Activated B cell treated with CpG ODN at 0.5 μM for 24 hours (primary cell): ENCODE measurements around the gene BABAM2. TPM values are rescaled to one million over a fixed set of nuclear protein-coding genes. Genes with fewer than 3 reads are reported as not detected.
A peak's percentile ranks its signal among the peaks of the same experiment; 100 is the strongest.

Experiments
- ATAC-seq: fragments of 200-7000 bp; cut with Tn5 transposase; one replicate; pipeline ENCODE4 v1.10.0; 2021; ENCODE audit warnings: low read depth, mild to moderate bottlenecking, moderate library complexity
- CTCF ChIA-PET: fragments of 350-600 bp; sonication (Branson Sonifier 250); formaldehyde crosslinking; loops from one replicate; lab custom pipeline; 2021; ENCODE audit warnings: antibody characterized with exemption; lab: Charles Lee
- POLR2A ChIA-PET: fragments of 350-600 bp; sonication (Branson Sonifier 250); formaldehyde crosslinking; loops from one replicate; lab custom pipeline; 2021; ENCODE audit warnings: antibody characterized with exemption; lab: Charles Lee
- DNase-seq: peaks from one replicate; pipeline ENCODE4 v3.0.0; 2022
- H3K27ac Mint-ChIP-seq: one replicate; pipeline ENCODE4 v1.8.0; 2020; ENCODE audit warnings: mixed read lengths
- H3K27me3 Mint-ChIP-seq: one replicate; pipeline ENCODE4 v1.8.0; 2021; ENCODE audit warnings: mixed read lengths
- H3K36me3 Mint-ChIP-seq: one replicate; pipeline ENCODE4 v1.8.0; 2021; ENCODE audit warnings: low read depth, mixed read lengths
- H3K4me1 Mint-ChIP-seq: one replicate; pipeline ENCODE4 v1.8.0; 2021; ENCODE audit warnings: mixed read lengths
- H3K4me3 Mint-ChIP-seq: one replicate; pipeline ENCODE4 v1.8.0; 2020; ENCODE audit warnings: mild to moderate bottlenecking, mixed read lengths
- H3K9me3 Mint-ChIP-seq: one replicate; pipeline ENCODE4 v1.8.0; 2020; ENCODE audit warnings: mixed read lengths
- intact Hi-C: fragments of 100-400 bp; cut with micrococcal nuclease; formaldehyde crosslinking; loops from one replicate; pipeline ENCODE4 v1.15.1; 2024
- total RNA-seq: library from RNA; stranded (reverse); gene quantifications from 2 replicates; pipeline ENCODE4 v1.2.3, GENCODE V29; 2022
- TF ChIP-seq, protein P1 (sequence below): fragments of 200-600 bp; IDR thresholded peaks from one replicate; pipeline ENCODE4 v1.8.0; 2022; ENCODE audit warnings: antibody characterized with exemption, mild to moderate bottlenecking

The BABAM2 gene
- total RNA-seq, 1 donor from 2014 or later = 55.6 TPM

- CTCF ChIA-PET = no interaction called here
- no peak overlapping the region for H3K27ac Mint-ChIP-seq
Measured at GRCh38 chr2:27885661-27886060, 4.9 kb upstream of the BABAM2 start.

DNA sequence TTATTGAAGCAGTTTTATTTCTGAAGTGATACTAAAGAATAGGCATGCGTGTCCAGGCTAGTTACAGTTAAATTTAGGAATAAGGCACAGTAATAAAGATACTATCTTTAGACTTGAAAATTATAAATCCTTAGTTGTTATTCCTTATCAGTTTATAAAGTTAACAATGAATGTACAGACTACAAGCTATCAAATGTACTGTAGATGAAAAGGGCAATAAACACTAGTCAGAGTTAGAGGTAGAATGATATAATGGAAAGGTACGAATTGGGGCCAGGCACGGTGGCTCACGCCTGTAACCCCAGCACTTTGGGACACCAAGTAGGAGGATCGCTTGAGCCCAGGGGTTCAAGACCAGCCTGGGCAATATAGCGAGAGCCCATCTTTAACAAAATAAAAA lies 4.2 kb upstream of the BABAM2 start:
- Mint-ChIP-seq H3K27ac (no peak overlapping the region), H3K4me1 (peaks cover 39% of the 10 kb centered on the region), H3K9me3 (peaks cover 4% of the 10 kb centered on the region), H3K36me3 (peaks cover 14% of the 10 kb centered on the region), H3K4me3 (no peak overlapping the region), H3K27me3 (peaks cover 2% of the 10 kb centered on the region)
- ATAC-seq (no peak), DNase-seq (no peak)
- ChIA-PET POLR2A (no interaction called here), CTCF (no interaction called here)
- intact Hi-C loops = no loop called here
- TF ChIP-seq, protein P1, sequence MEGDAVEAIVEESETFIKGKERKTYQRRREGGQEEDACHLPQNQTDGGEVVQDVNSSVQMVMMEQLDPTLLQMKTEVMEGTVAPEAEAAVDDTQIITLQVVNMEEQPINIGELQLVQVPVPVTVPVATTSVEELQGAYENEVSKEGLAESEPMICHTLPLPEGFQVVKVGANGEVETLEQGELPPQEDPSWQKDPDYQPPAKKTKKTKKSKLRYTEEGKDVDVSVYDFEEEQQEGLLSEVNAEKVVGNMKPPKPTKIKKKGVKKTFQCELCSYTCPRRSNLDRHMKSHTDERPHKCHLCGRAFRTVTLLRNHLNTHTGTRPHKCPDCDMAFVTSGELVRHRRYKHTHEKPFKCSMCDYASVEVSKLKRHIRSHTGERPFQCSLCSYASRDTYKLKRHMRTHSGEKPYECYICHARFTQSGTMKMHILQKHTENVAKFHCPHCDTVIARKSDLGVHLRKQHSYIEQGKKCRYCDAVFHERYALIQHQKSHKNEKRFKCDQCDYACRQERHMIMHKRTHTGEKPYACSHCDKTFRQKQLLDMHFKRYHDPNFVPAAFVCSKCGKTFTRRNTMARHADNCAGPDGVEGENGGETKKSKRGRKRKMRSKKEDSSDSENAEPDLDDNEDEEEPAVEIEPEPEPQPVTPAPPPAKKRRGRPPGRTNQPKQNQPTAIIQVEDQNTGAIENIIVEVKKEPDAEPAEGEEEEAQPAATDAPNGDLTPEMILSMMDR = no peak

More at GRCh38 chr2:27885661-27886060, 4.9 kb upstream of the BABAM2 start:
- POLR2A ChIA-PET = no interaction called here
- TF ChIP-seq, protein P1 = no peak
- ATAC-seq (no peak), DNase-seq (no peak)
- intact Hi-C loops = no loop called here
- Mint-ChIP-seq H3K9me3 (peaks cover 4% of the 10 kb centered on the region), H3K4me1 (peaks cover 34% of the 10 kb centered on the region), H3K4me3 (no peak overlapping the region), H3K27me3 (no peaks in the 10 kb centered on the region), H3K36me3 (peaks cover 7% of the 10 kb centered on the region)

DNA sequence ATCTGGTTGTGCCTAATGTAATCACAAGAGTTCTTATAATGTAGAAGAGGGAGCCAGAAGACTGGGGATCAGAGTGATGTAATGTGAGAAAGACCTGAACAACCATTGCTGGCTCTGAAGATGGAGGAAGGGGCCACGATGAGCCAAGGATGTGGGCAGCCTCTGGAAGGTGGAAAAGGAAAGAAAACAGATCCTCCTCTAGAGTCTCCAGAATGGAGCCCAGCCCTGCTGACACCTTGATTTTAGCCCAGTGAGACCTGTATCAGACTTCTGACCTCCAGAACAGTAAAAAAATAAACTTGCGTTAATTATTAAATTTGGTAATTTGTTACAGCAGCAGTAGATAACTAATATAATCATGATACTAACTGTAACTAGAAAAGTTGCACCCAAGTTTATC lies 3.4 kb upstream of the BABAM2 start:
- peaks cover 47% of the 10 kb centered on the region for H3K4me1 Mint-ChIP-seq
- ATAC-seq (no peak), DNase-seq (no peak)
- CTCF ChIA-PET = no interaction called here
- peaks cover 2% of the 10 kb centered on the region for H3K27me3 Mint-ChIP-seq
- peaks cover 14% of the 10 kb centered on the region for H3K36me3 Mint-ChIP-seq
- H3K9me3 Mint-ChIP-seq = peaks cover 3% of the 10 kb centered on the region
- peak overlapping the region; percentile 15 for H3K4me3 Mint-ChIP-seq
- intact Hi-C loops = no loop called here
- H3K27ac Mint-ChIP-seq = peak overlapping the region; percentile 41
- POLR2A ChIA-PET = no interaction called here
- TF ChIP-seq, protein P1 = no peak

DNA sequence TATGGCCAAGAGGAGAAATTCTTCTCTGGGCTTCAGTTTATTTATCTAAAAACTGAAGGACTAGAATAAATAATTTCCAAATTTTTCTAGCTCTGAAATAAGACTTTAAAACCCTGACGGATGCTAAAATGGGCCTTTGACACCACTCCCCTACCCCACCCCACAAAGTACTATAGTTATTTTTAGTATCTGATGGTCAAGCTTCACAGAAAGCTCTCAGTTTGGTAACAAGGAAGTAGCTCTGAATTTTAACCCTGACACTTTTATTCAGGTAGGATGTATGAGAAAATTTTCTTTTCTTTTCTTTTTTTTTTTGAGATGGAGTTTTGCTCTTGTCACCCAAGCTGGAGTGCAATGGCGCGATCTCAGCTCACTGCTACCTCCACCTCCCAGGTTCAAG lies 2.7 kb upstream of the BABAM2 start:
- ChIA-PET CTCF (no interaction called here), POLR2A (interaction anchor here (1.1 kb wide), 1 partner anchor 25 kb away, joined by 5 read pairs; no protein-coding TSS in a partner anchor)
- intact Hi-C loops = no loop called here
- peak overlapping the region; percentile 41 for H3K27ac Mint-ChIP-seq
- DNase-seq (no peak), ATAC-seq (no peak)
- TF ChIP-seq, protein P1 = no peak
- peak overlapping the region; percentile 11 for H3K4me3 Mint-ChIP-seq
- no peaks in the 10 kb centered on the region for H3K9me3 Mint-ChIP-seq
- peaks cover 54% of the 10 kb centered on the region for H3K4me1 Mint-ChIP-seq
- peaks cover 2% of the 10 kb centered on the region for H3K27me3 Mint-ChIP-seq
- peaks cover 14% of the 10 kb centered on the region for H3K36me3 Mint-ChIP-seq

DNA sequence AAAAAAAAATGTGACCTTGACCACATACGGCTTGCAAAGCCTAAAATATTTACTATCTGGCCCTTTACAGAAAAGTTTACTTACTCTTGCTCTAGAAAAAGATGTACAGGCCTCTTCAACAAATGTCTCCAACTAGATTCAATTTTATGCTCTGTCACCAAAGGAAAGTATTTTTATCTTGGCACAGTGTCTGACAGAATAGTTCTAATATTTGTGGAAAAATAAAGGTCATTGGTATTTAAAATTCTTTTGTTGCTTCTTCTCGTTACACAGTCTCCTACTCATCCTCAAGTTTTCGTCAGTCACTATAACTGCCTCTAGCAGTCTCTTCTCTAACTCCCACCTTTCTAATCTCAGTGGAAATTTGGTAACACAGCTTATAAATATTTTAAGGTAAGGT lies 1.7 kb upstream of the BABAM2 start:
- H3K36me3 Mint-ChIP-seq = peaks cover 14% of the 10 kb centered on the region
- H3K27me3 Mint-ChIP-seq = peaks cover 2% of the 10 kb centered on the region
- intact Hi-C loops = no loop called here
- peak overlapping the region; percentile 35 for H3K27ac Mint-ChIP-seq
- ATAC-seq = no peak
- POLR2A ChIA-PET = interaction anchor here (1.1 to 2.1 kb wide), 2 partner anchors 24 to 117 kb away, joined by 5 to 15 read pairs; partner anchors contain the start of gene MRPL33
- CTCF ChIA-PET = no interaction called here
- DNase-seq = no peak
- H3K4me1 Mint-ChIP-seq = peaks cover 60% of the 10 kb centered on the region
- peak overlapping the region; percentile 21 for H3K4me3 Mint-ChIP-seq
- no peaks in the 10 kb centered on the region for H3K9me3 Mint-ChIP-seq
- TF ChIP-seq, protein P1 = no peak
